ENCODE measurements around the gene ELOVL6. TPM values are rescaled to one million over a fixed set of nuclear protein-coding genes. Genes with fewer than 3 reads are reported as not detected.

ELOVL6 gene
- polyA plus RNA-seq, 1 donor from 2014 or later: 21.3 TPM

GRCh38 chr4:110129544-110129943 lies 68.9 kb downstream of the ELOVL6 start:
- H3K27me3 ChIP-seq (ENCODE audit: insufficient read depth, low read depth, low read length): no peaks in the 10 kb centered on the region
- no peaks in the 10 kb centered on the region for H3K9me2 ChIP-seq (ENCODE audit: insufficient read depth, low read length)
- no peaks in the 10 kb centered on the region for H3K9me3 ChIP-seq (ENCODE audit: low read length)
- H3K4me3 ChIP-seq (ENCODE audit: low read length): no peak overlapping the region
- no peak overlapping the region for H3K4me2 ChIP-seq (ENCODE audit: low read length)
- H3F3A ChIP-seq (ENCODE audit: insufficient read depth, low read length, poor library complexity, severe bottlenecking): no peaks in the 10 kb centered on the region
- peaks cover 36% of the 10 kb centered on the region for H3K79me2 ChIP-seq (replicated peaks; ENCODE audit: insufficient read depth, low read length)
- no peak overlapping the region for H3K9ac ChIP-seq (ENCODE audit: low read length)
- TF ChIP-seq, protein P1, sequence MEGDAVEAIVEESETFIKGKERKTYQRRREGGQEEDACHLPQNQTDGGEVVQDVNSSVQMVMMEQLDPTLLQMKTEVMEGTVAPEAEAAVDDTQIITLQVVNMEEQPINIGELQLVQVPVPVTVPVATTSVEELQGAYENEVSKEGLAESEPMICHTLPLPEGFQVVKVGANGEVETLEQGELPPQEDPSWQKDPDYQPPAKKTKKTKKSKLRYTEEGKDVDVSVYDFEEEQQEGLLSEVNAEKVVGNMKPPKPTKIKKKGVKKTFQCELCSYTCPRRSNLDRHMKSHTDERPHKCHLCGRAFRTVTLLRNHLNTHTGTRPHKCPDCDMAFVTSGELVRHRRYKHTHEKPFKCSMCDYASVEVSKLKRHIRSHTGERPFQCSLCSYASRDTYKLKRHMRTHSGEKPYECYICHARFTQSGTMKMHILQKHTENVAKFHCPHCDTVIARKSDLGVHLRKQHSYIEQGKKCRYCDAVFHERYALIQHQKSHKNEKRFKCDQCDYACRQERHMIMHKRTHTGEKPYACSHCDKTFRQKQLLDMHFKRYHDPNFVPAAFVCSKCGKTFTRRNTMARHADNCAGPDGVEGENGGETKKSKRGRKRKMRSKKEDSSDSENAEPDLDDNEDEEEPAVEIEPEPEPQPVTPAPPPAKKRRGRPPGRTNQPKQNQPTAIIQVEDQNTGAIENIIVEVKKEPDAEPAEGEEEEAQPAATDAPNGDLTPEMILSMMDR (IDR thresholded peaks at IDR 0.05; ENCODE audit: poor library complexity, severe bottlenecking): no peak
- no peak for TF ChIP-seq TAF1 (IDR thresholded peaks at IDR 0.05; ENCODE audit: low read depth)
- TF ChIP-seq MXI1 (conservative IDR thresholded peaks at IDR 0.05; ENCODE audit: poor library complexity, severe bottlenecking): no peak
- TF ChIP-seq, protein P2, sequence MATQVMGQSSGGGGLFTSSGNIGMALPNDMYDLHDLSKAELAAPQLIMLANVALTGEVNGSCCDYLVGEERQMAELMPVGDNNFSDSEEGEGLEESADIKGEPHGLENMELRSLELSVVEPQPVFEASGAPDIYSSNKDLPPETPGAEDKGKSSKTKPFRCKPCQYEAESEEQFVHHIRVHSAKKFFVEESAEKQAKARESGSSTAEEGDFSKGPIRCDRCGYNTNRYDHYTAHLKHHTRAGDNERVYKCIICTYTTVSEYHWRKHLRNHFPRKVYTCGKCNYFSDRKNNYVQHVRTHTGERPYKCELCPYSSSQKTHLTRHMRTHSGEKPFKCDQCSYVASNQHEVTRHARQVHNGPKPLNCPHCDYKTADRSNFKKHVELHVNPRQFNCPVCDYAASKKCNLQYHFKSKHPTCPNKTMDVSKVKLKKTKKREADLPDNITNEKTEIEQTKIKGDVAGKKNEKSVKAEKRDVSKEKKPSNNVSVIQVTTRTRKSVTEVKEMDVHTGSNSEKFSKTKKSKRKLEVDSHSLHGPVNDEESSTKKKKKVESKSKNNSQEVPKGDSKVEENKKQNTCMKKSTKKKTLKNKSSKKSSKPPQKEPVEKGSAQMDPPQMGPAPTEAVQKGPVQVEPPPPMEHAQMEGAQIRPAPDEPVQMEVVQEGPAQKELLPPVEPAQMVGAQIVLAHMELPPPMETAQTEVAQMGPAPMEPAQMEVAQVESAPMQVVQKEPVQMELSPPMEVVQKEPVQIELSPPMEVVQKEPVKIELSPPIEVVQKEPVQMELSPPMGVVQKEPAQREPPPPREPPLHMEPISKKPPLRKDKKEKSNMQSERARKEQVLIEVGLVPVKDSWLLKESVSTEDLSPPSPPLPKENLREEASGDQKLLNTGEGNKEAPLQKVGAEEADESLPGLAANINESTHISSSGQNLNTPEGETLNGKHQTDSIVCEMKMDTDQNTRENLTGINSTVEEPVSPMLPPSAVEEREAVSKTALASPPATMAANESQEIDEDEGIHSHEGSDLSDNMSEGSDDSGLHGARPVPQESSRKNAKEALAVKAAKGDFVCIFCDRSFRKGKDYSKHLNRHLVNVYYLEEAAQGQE (IDR thresholded peaks at IDR 0.05; ENCODE audit: borderline replicate concordance): no peak
- no peak for TF ChIP-seq EZH2 (IDR thresholded peaks at IDR 0.05; ENCODE audit: borderline replicate concordance, insufficient read depth, low read length, poor library complexity, severe bottlenecking)
- TF ChIP-seq SMC3 (conservative IDR thresholded peaks at IDR 0.05; ENCODE audit: poor library complexity): no peak
- no peak for TF ChIP-seq POLR2AphosphoS5 (IDR thresholded peaks at IDR 0.05)
- no peak for TF ChIP-seq RAD21 (conservative IDR thresholded peaks at IDR 0.05)
- no peak for TF ChIP-seq EP300 (conservative IDR thresholded peaks at IDR 0.05; ENCODE audit: poor library complexity, severe bottlenecking)
- no peaks in the 10 kb centered on the region for H3K36me3 ChIP-seq (ENCODE audit: insufficient read depth, low read length)
- H3K27ac ChIP-seq (ENCODE audit: low read length): no peak overlapping the region
- H4K20me1 ChIP-seq (ENCODE audit: insufficient read depth): no peaks in the 10 kb centered on the region
- no peak overlapping the region for H2AFZ ChIP-seq (ENCODE audit: low read depth, low read length)

DNA sequence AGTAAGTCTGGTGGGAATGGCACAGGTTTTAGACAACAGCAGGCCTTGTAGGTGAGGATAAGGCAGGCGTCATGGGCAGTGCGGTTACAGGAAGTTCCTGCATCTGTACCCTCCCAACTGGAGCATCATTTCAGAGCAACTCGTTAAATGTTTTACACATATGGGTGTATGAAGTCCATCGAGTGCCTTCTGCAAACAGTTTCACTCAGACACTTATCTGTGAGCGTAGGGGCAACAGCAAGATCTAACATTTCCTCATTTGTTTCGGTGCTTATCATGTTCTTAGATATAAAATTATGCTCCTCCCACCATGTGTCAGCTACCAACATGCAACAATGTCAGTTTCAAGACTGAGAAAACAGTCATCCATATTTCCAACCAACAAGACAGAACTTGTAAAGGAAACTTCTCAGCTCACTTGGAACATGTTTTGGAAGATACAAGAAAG lies 69.9 kb downstream of the ELOVL6 start:
- H3K9ac ChIP-seq (ENCODE audit: low read length): no peak overlapping the region
- H3K79me2 ChIP-seq (replicated peaks; ENCODE audit: insufficient read depth, low read length): peaks cover 33% of the 10 kb centered on the region
- no peak overlapping the region for H3K27ac ChIP-seq (ENCODE audit: low read length)
- no peak overlapping the region for H3K4me3 ChIP-seq (ENCODE audit: low read length)
- H4K20me1 ChIP-seq (ENCODE audit: insufficient read depth): no peaks in the 10 kb centered on the region
- no peak for TF ChIP-seq MXI1 (conservative IDR thresholded peaks at IDR 0.05; ENCODE audit: poor library complexity, severe bottlenecking)
- TF ChIP-seq, protein P2 (IDR thresholded peaks at IDR 0.05; ENCODE audit: borderline replicate concordance): no peak
- TF ChIP-seq RAD21 (conservative IDR thresholded peaks at IDR 0.05): no peak
- TF ChIP-seq POLR2AphosphoS5 (IDR thresholded peaks at IDR 0.05): no peak
- no peak for TF ChIP-seq EP300 (conservative IDR thresholded peaks at IDR 0.05; ENCODE audit: poor library complexity, severe bottlenecking)
- TF ChIP-seq, protein P1 (IDR thresholded peaks at IDR 0.05; ENCODE audit: poor library complexity, severe bottlenecking): no peak
- no peak for TF ChIP-seq EZH2 (IDR thresholded peaks at IDR 0.05; ENCODE audit: borderline replicate concordance, insufficient read depth, low read length, poor library complexity, severe bottlenecking)
- no peak for TF ChIP-seq TAF1 (IDR thresholded peaks at IDR 0.05; ENCODE audit: low read depth)
- TF ChIP-seq SMC3 (conservative IDR thresholded peaks at IDR 0.05; ENCODE audit: poor library complexity): no peak
- H3F3A ChIP-seq (ENCODE audit: insufficient read depth, low read length, poor library complexity, severe bottlenecking): no peaks in the 10 kb centered on the region
- no peaks in the 10 kb centered on the region for H3K9me2 ChIP-seq (ENCODE audit: insufficient read depth, low read length)
- no peaks in the 10 kb centered on the region for H3K9me3 ChIP-seq (ENCODE audit: low read length)
- no peak overlapping the region for H2AFZ ChIP-seq (ENCODE audit: low read depth, low read length)
- H3K27me3 ChIP-seq (ENCODE audit: insufficient read depth, low read depth, low read length): no peaks in the 10 kb centered on the region
- H3K4me2 ChIP-seq (ENCODE audit: low read length): no peak overlapping the region
- no peaks in the 10 kb centered on the region for H3K36me3 ChIP-seq (ENCODE audit: insufficient read depth, low read length)
